ENCODE results near the gene TMEM240. TPM values are rescaled to one million over a fixed set of nuclear protein-coding genes. Genes with fewer than 3 reads are reported as not detected.
A peak's percentile ranks its signal among the peaks of the same experiment; 100 is the strongest.

Gene TMEM240
- total and polyA plus RNA-seq, 9 of the 15 experiments (the other 6 are each of a cell fraction or from before 2014, with no cell fraction given) = 0.24 to 2.0 (median 0.69) TPM; not detected in 5

- TF ChIP-seq ZNF212 (CRISPR knock-in tag; IDR thresholded peaks at IDR 0.05) (no peak), SRSF7 (optimal IDR thresholded peaks at IDR 0.05; ENCODE audit: low read depth, low read length) (no peak), SOX6 (IDR thresholded peaks at IDR 0.05) (peak; percentile 74), SP2 (IDR thresholded peaks at IDR 0.05; ENCODE audit: extremely low read depth, low read depth, low read length, poor library complexity, severe bottlenecking) (no peak), NFIX (CRISPR knock-in tag; IDR thresholded peaks at IDR 0.05; ENCODE audit: low read depth) (no peak), ZNF12 (CRISPR knock-in tag; IDR thresholded peaks at IDR 0.05) (peak; percentile 88), SRSF9 (IDR thresholded peaks at IDR 0.05; ENCODE audit: borderline replicate concordance, low read depth, low read length) (no peak), MAFF (IDR thresholded peaks at IDR 0.05; ENCODE audit: low read length) (no peak; the same call in 1 of the 2 replicates), ZNF311 (CRISPR knock-in tag; IDR thresholded peaks at IDR 0.05) (no peak), TARDBP (IDR thresholded peaks at IDR 0.05) (peak; percentile 89), EWSR1 (IDR thresholded peaks at IDR 0.05; ENCODE audit: borderline replicate concordance, low read depth, partially characterized antibody) (no peak), ZBTB34 (CRISPR knock-in tag; IDR thresholded peaks at IDR 0.05) (no peak), ID3 (CRISPR knock-in tag; IDR thresholded peaks at IDR 0.05) (no peak), ID3 (tag; IDR thresholded peaks at IDR 0.05) (0 out of 2 replicates have a peak, but pooled peaks have one; percentile 57), RBM17 (IDR thresholded peaks at IDR 0.05; ENCODE audit: borderline replicate concordance, low read depth, low read length) (no peak), MAX (CRISPR knock-in tag; IDR thresholded peaks at IDR 0.05) (peak; percentile 88), ZNF395 (CRISPR knock-in tag; IDR thresholded peaks at IDR 0.05) (0 out of 2 replicates have a peak, but pooled peaks have one; percentile 19), MAFG (tag; conservative IDR thresholded peaks at IDR 0.05) (no peak)
These were observed 28.7 kb downstream of the TMEM240 start, which contains the start of gene ATAD3A (continued) for GRCh38 chr1:1511533-1512285.
